Astrocyte (in vitro differentiated cells and primary cell): ENCODE data around the gene S100A3. TPM values are rescaled to one million over a fixed set of nuclear protein-coding genes. Genes with fewer than 3 reads are reported as not detected.

ENCODE experiments used
- DNase-seq: peaks from one replicate; pipeline ENCODE4 v3.0.0-alpha.2; 2010; ENCODE audit warnings: low read depth
- FAIRE-seq: peaks from 2 replicates; lab custom pipeline; 2011; peaks lifted over from hg19 to GRCh38; lab: Jason Lieb, UNC
- H2AFZ ChIP-seq: 2 replicates; pipeline ENCODE4 v1.6.0; 2012; ENCODE audit warnings: low read depth, low read length, inconsistent platforms
- H3K27ac ChIP-seq: 2 replicates; pipeline ENCODE4 v1.5.1; 2011; ENCODE audit warnings: low read depth, low read length, inconsistent platforms
- H3K27me3 ChIP-seq: 2 replicates; pipeline ENCODE4 v1.6.0; 2011; ENCODE audit warnings: low read length, inconsistent platforms; ENCODE audit not compliant: insufficient read depth
- H3K36me3 ChIP-seq: 2 replicates; pipeline ENCODE4 v1.5.1; 2011; ENCODE audit warnings: low read length, inconsistent platforms; ENCODE audit not compliant: insufficient read depth
- H3K4me1 ChIP-seq: 2 replicates; pipeline ENCODE4 v1.5.1; 2011; ENCODE audit warnings: low read length, inconsistent platforms; ENCODE audit not compliant: insufficient read depth
- H3K4me2 ChIP-seq: 2 replicates; pipeline ENCODE4 v1.6.0; 2012; ENCODE audit warnings: low read length, inconsistent platforms
- H3K4me3 ChIP-seq: 2 replicates; pipeline ENCODE4 v1.5.1; 2011; ENCODE audit warnings: low read depth, mild to moderate bottlenecking, low read length, inconsistent platforms; ENCODE audit not compliant: insufficient read depth
- H3K79me2 ChIP-seq: 2 replicates; pipeline ENCODE4 v1.6.0; 2012; ENCODE audit warnings: mild to moderate bottlenecking, low read length, inconsistent platforms; ENCODE audit not compliant: insufficient read depth
- H3K9ac ChIP-seq: 2 replicates; pipeline ENCODE4 v1.6.0; 2012; ENCODE audit warnings: mild to moderate bottlenecking, low read length, inconsistent platforms
- H3K9me3 ChIP-seq: 2 replicates; pipeline ENCODE4 v1.5.1; 2012; ENCODE audit warnings: low read depth, mild to moderate bottlenecking, low read length, inconsistent platforms; ENCODE audit not compliant: insufficient read depth
- H4K20me1 ChIP-seq: 2 replicates; pipeline ENCODE4 v1.6.0; 2012; ENCODE audit warnings: low read length, inconsistent platforms; ENCODE audit not compliant: insufficient read depth
- H3K27ac Mint-ChIP-seq: one replicate; pipeline ENCODE4 v1.8.0; 2021; ENCODE audit warnings: mild to moderate bottlenecking, mixed read lengths; ENCODE audit not compliant: unreplicated experiment
- H3K27me3 Mint-ChIP-seq: one replicate; pipeline ENCODE4 v1.8.0; 2021; ENCODE audit warnings: low read depth, mixed read lengths; ENCODE audit not compliant: unreplicated experiment
- H3K36me3 Mint-ChIP-seq: one replicate; pipeline ENCODE4 v1.8.0; 2021; ENCODE audit warnings: low read depth, mixed read lengths; ENCODE audit not compliant: unreplicated experiment
- H3K4me1 Mint-ChIP-seq: one replicate; pipeline ENCODE4 v1.8.0; 2021; ENCODE audit warnings: low read depth, mixed read lengths; ENCODE audit not compliant: unreplicated experiment
- H3K4me3 Mint-ChIP-seq: one replicate; pipeline ENCODE4 v1.8.0; 2021; ENCODE audit warnings: mild to moderate bottlenecking, moderate library complexity, mixed read lengths; ENCODE audit not compliant: unreplicated experiment
- H3K9me3 Mint-ChIP-seq: one replicate; pipeline ENCODE4 v1.8.0; 2021; ENCODE audit warnings: mild to moderate bottlenecking, mixed read lengths; ENCODE audit not compliant: unreplicated experiment
- CTCF ChIP-seq: IDR thresholded peaks from 2 replicates; pipeline ENCODE4 v1.5.1; 2011; ENCODE audit warnings: low read depth, mild to moderate bottlenecking, inconsistent platforms, low read length, moderate library complexity; ENCODE audit not compliant: insufficient read depth
- EZH2 ChIP-seq: IDR thresholded peaks from 2 replicates; pipeline ENCODE4 v1.6.1; 2012; ENCODE audit warnings: mild to moderate bottlenecking, low read length, inconsistent platforms; ENCODE audit not compliant: insufficient read depth
- total RNA-seq: library from RNA; stranded (reverse); gene quantifications from 2 replicates; pipeline ENCODE4 v1.2.1, GENCODE V29; 2021

Gene S100A3
- total RNA-seq, 1 donor from 2014 or later: 14.6 TPM

DNA sequence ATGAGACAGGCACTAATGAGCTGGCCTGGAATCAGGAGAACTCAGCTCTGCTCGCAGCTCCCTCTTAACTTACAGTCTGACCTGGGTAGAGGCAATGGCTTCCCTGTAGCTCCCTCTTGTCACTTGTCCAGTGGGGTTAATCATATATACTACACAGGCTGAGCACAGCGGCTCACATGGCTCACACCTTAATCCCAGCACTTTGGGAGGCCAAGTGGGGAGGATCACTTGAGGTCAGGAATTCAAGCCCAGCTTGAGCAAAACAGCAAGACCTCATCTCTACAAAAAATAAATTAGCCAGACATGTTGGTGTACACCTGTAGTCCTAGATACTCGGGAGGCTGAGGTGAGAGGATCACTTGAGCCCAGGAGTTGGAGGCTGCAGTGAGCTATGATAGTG, 17.4 kb downstream of the S100A3 start:
- H3K4me3 Mint-ChIP-seq: no peak overlapping the region
- no peaks in the 10 kb centered on the region for H3K27me3 ChIP-seq
- peak overlapping the region; percentile 66 for H3K27ac Mint-ChIP-seq
- H3K27ac ChIP-seq: no peak overlapping the region
- FAIRE-seq (no peak), DNase-seq (no peak)
- no peaks in the 10 kb centered on the region for H3K36me3 Mint-ChIP-seq
- no peak overlapping the region for H3K4me3 ChIP-seq
- H3K4me1 ChIP-seq: peaks cover 40% of the 10 kb centered on the region
- no peaks in the 10 kb centered on the region for H4K20me1 ChIP-seq
- H2AFZ ChIP-seq: no peak overlapping the region
- H3K4me1 Mint-ChIP-seq: peaks cover 30% of the 10 kb centered on the region
- H3K9me3 ChIP-seq: no peaks in the 10 kb centered on the region
- no peaks in the 10 kb centered on the region for H3K36me3 ChIP-seq
- no peak overlapping the region for H3K4me2 ChIP-seq
- no peaks in the 10 kb centered on the region for H3K27me3 Mint-ChIP-seq
- H3K79me2 ChIP-seq: peaks cover 21% of the 10 kb centered on the region
- H3K9me3 Mint-ChIP-seq: no peaks in the 10 kb centered on the region
- TF ChIP-seq CTCF: no peak
- no peak overlapping the region for H3K9ac ChIP-seq

GRCh38 chr1:153527683-153528040, 21.4 kb downstream of the S100A3 start:
- Mint-ChIP-seq H3K36me3 (no peaks in the 10 kb centered on the region), H3K9me3 (no peaks in the 10 kb centered on the region), H3K27ac (no peak overlapping the region), H3K4me1 (peaks cover 20% of the 10 kb centered on the region), H3K27me3 (no peaks in the 10 kb centered on the region), H3K4me3 (no peak overlapping the region)
- no peaks in the 10 kb centered on the region for H3K36me3 ChIP-seq
- FAIRE-seq: no peak
- H3K4me1 ChIP-seq: peaks cover 4% of the 10 kb centered on the region
- no peak overlapping the region for H3K4me3 ChIP-seq
- no peaks in the 10 kb centered on the region for H3K79me2 ChIP-seq
- no peak overlapping the region for H2AFZ ChIP-seq
- no peak overlapping the region for H3K4me2 ChIP-seq
- no peaks in the 10 kb centered on the region for H3K9me3 ChIP-seq
- TF ChIP-seq CTCF (no peak), EZH2 (no peak)
- no peak overlapping the region for H3K27ac ChIP-seq
- no peaks in the 10 kb centered on the region for H3K27me3 ChIP-seq
- H3K9ac ChIP-seq: no peak overlapping the region
- H4K20me1 ChIP-seq: no peaks in the 10 kb centered on the region
- DNase-seq: no peak

GRCh38 chr1:153527023-153527682, 21.9 kb downstream of the S100A3 start:
- FAIRE-seq (no peak), DNase-seq (no peak)
- H3K79me2 ChIP-seq: no peaks in the 10 kb centered on the region
- no peak overlapping the region for H3K27ac ChIP-seq
- no peak overlapping the region for H2AFZ ChIP-seq
- H3K4me1 ChIP-seq: no peaks in the 10 kb centered on the region
- no peaks in the 10 kb centered on the region for H3K27me3 ChIP-seq
- no peaks in the 10 kb centered on the region for H3K9me3 ChIP-seq
- Mint-ChIP-seq H3K27me3 (no peaks in the 10 kb centered on the region), H3K4me1 (peaks cover 15% of the 10 kb centered on the region), H3K4me3 (no peak overlapping the region), H3K27ac (no peak overlapping the region), H3K36me3 (no peaks in the 10 kb centered on the region), H3K9me3 (no peaks in the 10 kb centered on the region)
- no peaks in the 10 kb centered on the region for H4K20me1 ChIP-seq
- H3K36me3 ChIP-seq: no peaks in the 10 kb centered on the region
- TF ChIP-seq CTCF (no peak), EZH2 (no peak)
- H3K4me2 ChIP-seq: no peak overlapping the region
- no peak overlapping the region for H3K4me3 ChIP-seq
- no peak overlapping the region for H3K9ac ChIP-seq
